ENCODE results near the gene TAF5L. TPM values are rescaled to one million over a fixed set of nuclear protein-coding genes. Genes with fewer than 3 reads are reported as not detected.
A peak's percentile ranks its signal among the peaks of the same experiment; 100 is the strongest.
"Not testable (repeated sequence)": the region's sequence is repeated elsewhere in the genome, so short reads cannot be mapped to it uniquely, and the experiment has no call there.

The TAF5L gene
- total RNA-seq, 2 donors from 2014 or later = 10.8 to 14.7 TPM

DNA sequence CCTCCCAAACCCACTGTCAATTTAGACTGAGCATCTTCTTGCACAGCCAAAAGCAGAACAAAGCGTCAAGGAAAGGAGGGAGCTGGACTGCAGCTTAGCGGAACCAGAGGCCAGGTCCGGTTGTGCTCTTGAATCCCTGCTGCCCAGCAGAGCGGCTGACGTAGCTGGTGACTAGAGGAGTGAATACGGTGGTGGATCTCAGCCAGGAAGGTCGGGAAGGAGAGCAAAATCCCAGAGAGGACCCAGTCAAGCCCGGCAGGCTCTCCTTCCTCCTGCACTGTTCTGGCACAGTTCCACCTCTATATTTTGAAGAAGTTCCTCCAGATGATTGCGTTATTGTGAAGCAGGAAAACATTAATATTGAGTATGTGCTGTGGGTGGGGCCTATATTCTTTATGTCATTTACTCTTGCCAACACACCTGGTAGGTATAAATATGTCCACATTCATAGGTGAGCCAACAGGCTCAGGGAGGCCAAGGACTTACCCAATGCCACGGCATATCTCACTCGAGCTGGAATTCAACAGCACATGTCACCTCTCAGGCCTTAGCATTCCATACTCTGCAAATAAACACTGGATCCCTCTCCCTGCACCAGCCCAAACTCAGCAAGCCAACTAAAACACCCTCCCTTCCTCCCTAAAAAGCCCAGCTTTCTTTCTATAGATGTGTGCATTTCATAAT is 43.8 kb downstream of the TAF5L start:
- DNase-seq (peak; percentile 64), ATAC-seq (peak; percentile 42 to 79)
- intact Hi-C loops (cut with DNase I) = no loop called here

DNA sequence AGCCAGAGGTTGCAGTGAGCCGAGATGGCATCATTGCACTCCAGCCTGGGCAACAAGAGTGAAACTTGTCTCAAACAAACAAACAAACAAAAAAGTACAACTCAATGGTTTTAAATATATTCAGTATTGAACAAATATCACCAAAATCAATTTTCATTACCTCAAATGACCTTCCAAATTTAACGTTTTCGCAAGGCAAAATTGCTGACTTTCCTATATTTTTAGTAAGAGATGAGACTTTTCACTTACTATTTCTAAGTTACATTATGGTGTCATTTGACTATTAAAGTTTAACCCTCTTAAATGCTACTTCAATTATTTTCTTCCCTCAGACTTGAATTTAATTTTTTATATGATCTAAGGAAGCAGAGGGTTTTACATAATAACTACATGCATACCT is 44.4 kb downstream of the TAF5L start:
- ATAC-seq (no peak), DNase-seq (no peak)
- intact Hi-C loops (cut with DNase I) = no loop called here

DNA sequence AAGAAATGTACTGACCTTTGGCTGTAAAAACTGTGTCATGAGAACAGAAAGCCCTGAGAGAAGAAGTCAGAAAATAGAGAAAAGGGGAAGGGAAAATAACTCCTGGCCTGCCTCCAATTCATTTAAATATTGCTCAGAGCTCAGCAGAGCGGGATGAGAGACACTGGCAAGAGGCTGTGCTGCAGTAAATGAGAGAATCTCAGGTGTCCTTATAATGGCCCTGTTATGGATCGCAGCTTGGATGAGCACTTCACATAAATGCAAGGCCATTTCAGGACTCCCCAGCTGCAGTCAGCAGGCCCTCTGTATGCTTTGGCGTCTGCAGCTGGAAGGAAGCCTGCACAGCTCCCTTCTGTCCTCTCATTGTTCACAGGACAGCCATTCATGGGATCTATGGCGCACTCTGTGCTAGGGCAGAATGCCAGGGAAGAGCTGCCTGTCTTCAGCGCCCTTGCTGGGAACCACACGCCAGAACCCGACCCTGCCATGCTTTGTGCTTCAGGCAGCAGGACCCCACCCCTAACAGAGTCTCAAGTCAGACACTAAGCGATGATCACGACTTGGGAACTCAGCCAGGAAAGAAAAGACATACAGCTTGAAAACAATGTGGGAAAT is 46.8 kb downstream of the TAF5L start:
- ATAC-seq (peak; percentile 87 to 91), DNase-seq (peak; percentile 67)
- intact Hi-C loops (cut with DNase I) = no loop called here

GRCh38 chr1:229578168-229579058 is 47.5 kb downstream of the TAF5L start:
- intact Hi-C loops (cut with DNase I) = no loop called here
- ATAC-seq (no peak), DNase-seq (no peak)

GRCh38 chr1:229574679-229575442 is 51.1 kb downstream of the TAF5L start:
- no peak for DNase-seq
- intact Hi-C loops (cut with DNase I) = no loop called here
- ATAC-seq = no peak

- intact Hi-C loops (cut with DNase I) = no loop called here
- DNase-seq (no peak), ATAC-seq (no peak)
Measured at GRCh38 chr1:229572286-229572685, 53.6 kb downstream of the TAF5L start.

GRCh38 chr1:229570891-229571516 is 54.9 kb downstream of the TAF5L start:
- DNase-seq (no peak), ATAC-seq (no peak)
- intact Hi-C loops (cut with DNase I) = no loop called here

DNA sequence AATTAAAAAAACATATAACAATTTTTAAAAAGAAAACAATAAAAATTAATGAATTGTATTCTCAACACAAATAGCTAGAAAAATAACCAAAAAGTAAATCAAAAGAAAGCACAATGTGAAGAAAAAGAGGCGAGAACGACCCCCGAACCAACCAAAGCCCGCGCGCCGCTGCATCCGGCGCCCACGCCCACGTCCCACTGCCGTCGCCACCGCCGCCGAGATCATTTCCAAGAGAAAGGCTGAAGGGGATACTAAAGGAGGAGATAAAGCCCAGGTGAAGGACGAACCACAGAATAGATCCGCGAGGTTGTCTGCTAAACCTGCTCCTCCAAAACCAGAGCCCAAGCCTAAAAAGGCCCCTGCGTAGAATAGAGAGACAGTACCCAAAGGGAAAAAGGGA is 55.6 kb downstream of the TAF5L start:
- ATAC-seq (no peak), DNase-seq (no peak)
- intact Hi-C loops (cut with DNase I) = no loop called here

GRCh38 chr1:229567109-229567868 is 58.6 kb downstream of the TAF5L start:
- intact Hi-C loops (cut with DNase I) = no loop called here
- no peak for ATAC-seq
- DNase-seq = no peak

GRCh38 chr1:229563701-229564100 is 62.2 kb downstream of the TAF5L start:
- DNase-seq (no peak), ATAC-seq (peak in 1 of 2 donors; percentile 48)
- intact Hi-C loops (cut with DNase I) = no loop called here

- intact Hi-C loops (cut with DNase I) = no loop called here
- ATAC-seq = no peak
Measured at GRCh38 chr1:229563241-229563640, 62.7 kb downstream of the TAF5L start.

GRCh38 chr1:229562686-229563085 is 63.2 kb downstream of the TAF5L start:
- no peak for ATAC-seq
- DNase-seq = no peak
- intact Hi-C loops (cut with DNase I) = no loop called here

More at GRCh38 chr1:229563241-229563640, 62.7 kb downstream of the TAF5L start:
- no peak for DNase-seq

GRCh38 chr1:229561141-229561540 is 64.8 kb downstream of the TAF5L start:
- ATAC-seq = no peak
- DNase-seq = no peak
- intact Hi-C loops (cut with DNase I) = no loop called here

- ATAC-seq; DNase-seq; intact Hi-C loops (cut with DNase I): not testable (repeated sequence)
Measured at GRCh38 chr1:229560124-229560523, 65.8 kb downstream of the TAF5L start.

DNA sequence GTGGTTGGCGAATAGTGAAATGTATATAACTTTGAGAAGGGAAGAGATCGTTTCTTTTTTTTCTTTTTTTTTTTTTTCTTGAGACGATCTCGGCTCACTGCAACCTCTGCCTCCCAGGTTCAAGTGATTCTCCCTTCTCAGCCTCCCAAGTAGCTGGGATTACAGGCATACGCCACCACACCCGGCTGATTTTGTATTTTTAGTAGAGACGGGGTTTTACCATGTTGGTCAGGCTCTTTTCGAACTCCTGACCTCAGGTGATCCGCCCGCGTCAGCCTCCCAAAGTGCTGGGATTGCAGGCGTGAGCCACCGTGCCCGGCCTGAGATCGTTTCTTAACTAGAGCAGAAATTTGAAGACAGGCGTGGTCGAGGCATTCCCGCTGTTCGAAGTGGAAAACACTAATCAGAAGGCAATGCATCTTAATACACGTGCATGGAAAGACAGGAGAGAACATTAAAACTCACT is 66.6 kb downstream of the TAF5L start:
- intact Hi-C loops (cut with DNase I) = loop anchor here (2.0 to 5.0 kb wide), 2 partner anchors 63 to 67 kb away; partner anchors contain the start of genes TAF5L (in 1 of the 2) and URB2 (in 1 of the 2)
- peak; percentile 27 for DNase-seq
- ATAC-seq = not testable (repeated sequence)

DNA sequence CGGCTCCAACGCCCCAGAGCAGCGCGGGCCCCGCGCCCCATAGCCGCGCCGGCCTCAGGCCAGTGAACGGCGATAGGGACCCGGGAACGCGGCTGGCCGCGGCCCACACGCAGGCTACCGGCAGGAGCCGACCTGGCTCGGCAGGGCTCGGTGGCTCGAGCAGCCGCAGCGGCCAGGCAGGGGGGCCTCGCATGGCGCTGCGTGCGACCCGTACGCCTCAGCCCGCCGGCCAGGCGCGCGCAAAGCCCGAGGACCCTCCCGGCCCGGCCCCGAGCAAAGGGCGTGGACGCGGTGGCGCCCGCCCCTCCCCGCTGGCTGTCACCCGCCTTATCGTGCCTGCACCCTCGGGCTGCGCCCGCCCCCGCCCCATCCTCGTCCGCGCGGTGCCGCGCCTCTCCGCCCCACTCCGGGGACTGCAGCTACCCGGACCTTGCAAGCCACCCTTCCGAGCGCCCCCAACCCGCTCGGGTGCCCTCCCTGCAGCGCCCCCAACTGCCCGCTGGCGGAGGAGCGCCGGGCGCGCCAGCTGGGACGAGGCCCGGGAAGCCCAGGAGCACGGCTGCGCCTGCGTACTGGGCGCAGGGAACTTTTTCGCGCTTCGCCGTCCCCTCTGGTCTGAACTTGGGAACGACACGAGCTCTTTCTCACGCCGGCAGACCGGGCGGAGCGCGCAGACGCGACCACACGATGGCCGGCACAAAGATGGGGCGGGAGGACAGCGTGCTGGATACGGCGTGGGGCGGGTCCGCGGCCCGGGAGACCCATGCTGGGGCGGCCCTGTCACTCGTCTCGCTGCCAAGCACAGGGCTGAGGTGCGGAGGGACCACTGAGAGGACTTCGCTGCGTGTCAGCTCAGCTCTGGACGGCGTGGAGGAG is 67.2 kb downstream of the TAF5L start, which contains the start of gene ABCB10:
Gene ABCB10 (minus strand): TSS at position 248 of the 876 bp plus-strand sequence. CDS start 55 bp downstream, at position 193.
- intact Hi-C loops (cut with DNase I) = loop anchor here (2.0 to 5.0 kb wide), 2 partner anchors 64 to 68 kb away; partner anchors contain the start of genes TAF5L (in 1 of the 2) and URB2 (in 1 of the 2)
- ATAC-seq (peak; percentile 94 to 95), DNase-seq (peak; percentile 96)

Data from left cardiac atrium (tissue), 4 donors.